Peyer's patch (tissue), 4 donors: Measurements from ENCODE around the gene SPINK6. TPM values are rescaled to one million over a fixed set of nuclear protein-coding genes. Genes with fewer than 3 reads are reported as not detected.

Experiments used
- DNase-seq, 3 donors: peaks; one replicate each; pipeline ENCODE4 v3.0.0-alpha.2; 2017 to 2019
- H3K27ac ChIP-seq, 4 donors: fragments of 200-600 bp; sonication (generic); one replicate each; pipeline ENCODE4 v1.5.1; 2016 to 2019
- H3K27me3 ChIP-seq, 2 donors: fragments of 200-600 bp; sonication (generic); one replicate each; pipeline ENCODE4 v1.5.1; 2019
- H3K36me3 ChIP-seq, 3 donors: fragments of 200-600 bp; sonication (generic); one replicate each; pipeline ENCODE4 v1.5.1; 2016 to 2019
- H3K4me1 ChIP-seq, 4 donors: fragments of 200-600 bp; sonication (generic); one replicate each; pipeline ENCODE4 v1.5.1; 2016 to 2019
- H3K4me3 ChIP-seq, 4 donors: fragments of 200-600 bp; sonication (generic); 1 replicate in 3 of 4; 2 replicates in 1 of 4; pipeline ENCODE4 v1.5.1; 2016 to 2019; ENCODE audit warnings: mild to moderate bottlenecking in 1 of 4
- H3K9me3 ChIP-seq, 4 donors: fragments of 200-600 bp; sonication (generic); one replicate each; pipeline ENCODE4 v1.5.1; 2016 to 2019; ENCODE audit warnings: mild to moderate bottlenecking in 1 of 4
- POLR2A ChIP-seq, 2 donors: fragments of 450-650 bp; IDR thresholded peaks; one replicate each; pipeline ENCODE4 v1.5.1; 2017; ENCODE audit warnings: antibody characterized with exemption in 2 of 2, mild to moderate bottlenecking in 2 of 2, moderate library complexity in 2 of 2
- total RNA-seq, 4 donors: library from RNA; depleted of rRNA; stranded (reverse); fragments of >200 nt; gene quantifications; one replicate each; pipeline ENCODE4 v1.1.0, GENCODE V29; 2016
- TF ChIP-seq, protein P1 (sequence below), 6 experiments: fragments of 450-650 bp in 4 of 6; fragments of 200-600 bp in 2 of 6; sonication (generic) in 1 of 6; IDR thresholded peaks; one replicate each; pipeline ENCODE4 v1.5.1; 2017 to 2019; ENCODE audit warnings: antibody characterized with exemption in 6 of 6, mild to moderate bottlenecking in 3 of 6, moderate library complexity in 1 of 6

Gene SPINK6, protein sequence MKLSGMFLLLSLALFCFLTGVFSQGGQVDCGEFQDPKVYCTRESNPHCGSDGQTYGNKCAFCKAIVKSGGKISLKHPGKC
- total RNA-seq: not detected

DNA sequence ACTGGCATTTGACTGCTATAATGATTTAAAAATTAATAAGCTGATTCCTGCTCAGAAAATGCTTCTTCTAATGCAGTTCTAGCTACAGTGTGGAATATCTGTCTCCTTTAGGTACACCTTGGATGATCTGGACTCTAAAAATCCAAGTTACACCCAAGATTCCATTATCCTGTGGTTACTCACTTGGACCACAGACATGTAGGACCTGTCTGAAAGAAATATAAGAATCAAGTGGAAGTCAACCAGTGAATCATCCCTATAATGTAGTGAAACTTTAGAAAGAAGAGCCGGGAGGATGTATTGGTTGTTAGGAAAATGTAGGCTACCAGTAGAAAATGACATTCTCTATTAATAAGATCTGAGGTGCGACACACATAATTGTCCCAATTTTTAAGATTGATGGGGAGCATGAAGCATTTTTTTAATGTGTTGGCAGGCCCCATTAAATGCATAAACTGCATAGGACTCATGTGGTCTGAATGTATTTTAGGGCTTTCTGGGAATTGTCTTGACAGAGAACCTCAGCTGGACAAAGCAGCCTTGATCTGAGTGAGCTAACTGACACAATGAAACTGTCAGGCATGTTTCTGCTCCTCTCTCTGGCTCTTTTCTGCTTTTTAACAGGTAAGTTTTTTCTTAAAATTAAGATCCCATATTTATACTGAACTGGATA, at the start of gene SPINK6:
TSS of gene SPINK6 (plus strand) at position 512 of the 673 bp plus-strand sequence. CDS start at position 567, 55 bp downstream.
- no peak within 1 kb of the TSS for H3K27ac ChIP-seq
- DNase-seq: no peak
- no peaks in the 10 kb centered on the region for H3K9me3 ChIP-seq
- H3K4me3 ChIP-seq: no peak within 1 kb of the TSS
- no peaks in the 10 kb centered on the region for H3K27me3 ChIP-seq
- no peaks in the 10 kb centered on the region for H3K4me1 ChIP-seq
- no peaks in the 10 kb centered on the region for H3K36me3 ChIP-seq
- no peak for TF ChIP-seq POLR2A (IDR thresholded peaks at IDR 0.05)
- TF ChIP-seq, protein P1, sequence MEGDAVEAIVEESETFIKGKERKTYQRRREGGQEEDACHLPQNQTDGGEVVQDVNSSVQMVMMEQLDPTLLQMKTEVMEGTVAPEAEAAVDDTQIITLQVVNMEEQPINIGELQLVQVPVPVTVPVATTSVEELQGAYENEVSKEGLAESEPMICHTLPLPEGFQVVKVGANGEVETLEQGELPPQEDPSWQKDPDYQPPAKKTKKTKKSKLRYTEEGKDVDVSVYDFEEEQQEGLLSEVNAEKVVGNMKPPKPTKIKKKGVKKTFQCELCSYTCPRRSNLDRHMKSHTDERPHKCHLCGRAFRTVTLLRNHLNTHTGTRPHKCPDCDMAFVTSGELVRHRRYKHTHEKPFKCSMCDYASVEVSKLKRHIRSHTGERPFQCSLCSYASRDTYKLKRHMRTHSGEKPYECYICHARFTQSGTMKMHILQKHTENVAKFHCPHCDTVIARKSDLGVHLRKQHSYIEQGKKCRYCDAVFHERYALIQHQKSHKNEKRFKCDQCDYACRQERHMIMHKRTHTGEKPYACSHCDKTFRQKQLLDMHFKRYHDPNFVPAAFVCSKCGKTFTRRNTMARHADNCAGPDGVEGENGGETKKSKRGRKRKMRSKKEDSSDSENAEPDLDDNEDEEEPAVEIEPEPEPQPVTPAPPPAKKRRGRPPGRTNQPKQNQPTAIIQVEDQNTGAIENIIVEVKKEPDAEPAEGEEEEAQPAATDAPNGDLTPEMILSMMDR (IDR thresholded peaks at IDR 0.05): no peak

DNA sequence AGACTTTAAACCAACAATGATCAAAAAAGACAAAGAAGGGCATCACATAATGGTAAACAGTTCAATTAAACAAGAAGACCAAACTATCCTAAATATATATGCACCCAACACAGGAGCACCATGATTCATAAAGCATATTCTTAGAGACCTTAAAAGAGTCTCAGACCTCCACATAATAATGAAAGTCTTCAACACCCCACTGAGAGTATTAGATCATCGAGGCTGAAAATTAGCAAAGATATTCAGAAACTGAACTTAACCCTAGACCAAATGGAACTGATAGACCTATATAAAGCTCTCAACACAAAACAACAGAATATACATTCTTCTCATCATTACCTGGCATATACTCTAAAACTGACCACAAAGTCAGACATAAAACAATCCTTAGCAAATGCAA, 46.2 kb upstream of the SPINK6 start:
- H3K27ac ChIP-seq: no peak overlapping the region
- H3K27me3 ChIP-seq: no peaks in the 10 kb centered on the region
- no peaks in the 10 kb centered on the region for H3K36me3 ChIP-seq
- H3K4me1 ChIP-seq: no peaks in the 10 kb centered on the region
- TF ChIP-seq, protein P1 (IDR thresholded peaks at IDR 0.05): no peak
- TF ChIP-seq POLR2A (IDR thresholded peaks at IDR 0.05): no peak
- H3K9me3 ChIP-seq: no peaks in the 10 kb centered on the region
- DNase-seq: no peak
- H3K4me3 ChIP-seq: no peak overlapping the region

- Histone ChIP-seq H3K9me3 (no peaks in the 10 kb centered on the region), H3K27me3 (no peaks in the 10 kb centered on the region), H3K27ac (no peak overlapping the region), H3K4me3 (no peak overlapping the region), H3K36me3 (no peaks in the 10 kb centered on the region), H3K4me1 (no peaks in the 10 kb centered on the region)
- TF ChIP-seq, protein P1 (IDR thresholded peaks at IDR 0.05): no peak
- no peak for TF ChIP-seq POLR2A (IDR thresholded peaks at IDR 0.05)
- no peak for DNase-seq
These were observed 40.8 kb upstream of the SPINK6 start for GRCh38 chr5:148162038-148162437.

DNA sequence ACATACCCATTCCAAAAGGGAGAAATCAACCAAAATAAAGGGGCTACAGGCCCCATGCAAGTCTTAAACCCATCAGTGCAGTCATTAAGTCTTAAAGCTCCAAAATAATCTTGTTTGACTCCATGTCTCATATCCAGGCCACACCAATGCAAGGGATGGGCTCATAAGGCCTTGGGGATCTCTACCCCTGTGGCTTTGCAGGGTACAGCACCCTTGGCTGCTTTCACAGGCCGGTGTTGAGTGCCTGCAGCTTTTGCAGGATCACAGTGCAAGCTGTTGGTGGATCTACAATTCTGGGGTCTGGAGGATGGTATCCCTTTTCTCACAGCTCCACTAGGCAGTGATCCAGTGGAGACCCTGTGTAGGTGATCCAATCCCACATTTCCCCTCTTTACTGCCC, 39.5 kb upstream of the SPINK6 start:
- no peaks in the 10 kb centered on the region for H3K27me3 ChIP-seq
- DNase-seq: no peak

DNA sequence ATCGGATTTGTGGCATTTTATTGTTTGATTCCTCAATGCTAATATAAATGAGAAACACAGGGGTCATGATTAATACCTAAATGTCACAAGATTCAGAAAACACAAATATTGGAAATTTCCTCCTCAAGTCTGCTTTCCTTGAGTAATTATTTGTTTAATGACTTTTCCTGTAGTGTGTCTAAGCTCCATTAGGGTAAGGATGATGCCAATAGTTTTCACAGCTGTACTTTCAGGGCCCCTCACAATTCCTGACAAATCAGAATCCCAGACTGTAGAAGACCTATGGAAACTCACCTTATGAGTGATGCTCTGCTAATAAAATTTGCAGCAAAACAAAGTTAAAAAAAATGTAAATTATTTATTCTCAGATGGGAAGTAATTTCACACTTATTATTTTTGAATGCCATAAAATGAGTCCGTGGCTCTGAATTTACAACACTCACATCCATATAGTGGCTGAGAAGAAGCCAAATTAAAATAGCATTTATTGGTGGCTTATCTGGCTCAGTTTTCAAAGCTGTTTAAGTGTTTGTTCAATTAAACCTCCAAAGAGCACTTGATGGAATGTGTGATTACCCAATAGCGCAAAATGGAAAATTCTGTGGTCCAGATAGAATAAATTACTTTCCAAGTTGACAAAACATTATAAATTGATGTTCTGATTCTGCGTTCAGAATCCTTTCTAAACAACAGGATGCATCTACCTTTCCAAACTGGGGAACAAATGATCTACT, 36.1 kb upstream of the SPINK6 start:
- DNase-seq: no peak
- no peak for TF ChIP-seq POLR2A (IDR thresholded peaks at IDR 0.05)
- TF ChIP-seq, protein P1 (IDR thresholded peaks at IDR 0.05): no peak
- H3K9me3 ChIP-seq: no peaks in the 10 kb centered on the region
- H3K4me1 ChIP-seq: no peaks in the 10 kb centered on the region
- H3K36me3 ChIP-seq: no peaks in the 10 kb centered on the region
- no peak overlapping the region for H3K27ac ChIP-seq
- H3K4me3 ChIP-seq: no peak overlapping the region
- H3K27me3 ChIP-seq: no peaks in the 10 kb centered on the region

More for the DNA sequence above, 39.5 kb upstream of the SPINK6 start:
- H3K4me1 ChIP-seq: no peaks in the 10 kb centered on the region
- H3K9me3 ChIP-seq: no peaks in the 10 kb centered on the region
- H3K4me3 ChIP-seq: no peak overlapping the region
- no peak overlapping the region for H3K27ac ChIP-seq
- H3K36me3 ChIP-seq: no peaks in the 10 kb centered on the region
- TF ChIP-seq, protein P1 (IDR thresholded peaks at IDR 0.05): no peak
- no peak for TF ChIP-seq POLR2A (IDR thresholded peaks at IDR 0.05)
